Activated naive CD8-positive, alpha-beta T cell treated with anti-CD3 and anti-CD28 coated beads, Interleukin-2, amount 10 ng/mL, durations not matched to agents 7 days and 5 days (primary cell): ENCODE results near the gene AMN. TPM values are rescaled to one million over a fixed set of nuclear protein-coding genes. Genes with fewer than 3 reads are reported as not detected.

Experiments used
- ATAC-seq: fragments of 150-1000 bp; cut with Tn5 transposase; one replicate; pipeline ENCODE4 v1.10.0; 2021; ENCODE audit warnings: low read depth, moderate library complexity
- POLR2A ChIA-PET: fragments of 350-600 bp; sonication (Branson Sonifier 250); formaldehyde crosslinking; loops from one replicate; lab custom pipeline; 2021; ENCODE audit warnings: antibody characterized with exemption; lab: Charles Lee
- DNase-seq: peaks from one replicate; pipeline ENCODE4 v3.0.0; 2021
- H3K27ac Mint-ChIP-seq: one replicate; pipeline ENCODE4 v1.8.0; 2022; ENCODE audit warnings: mild to moderate bottlenecking, mixed read lengths
- H3K27me3 Mint-ChIP-seq: one replicate; pipeline ENCODE4 v1.8.0; 2022; ENCODE audit warnings: mild to moderate bottlenecking, moderate library complexity, mixed read lengths
- H3K36me3 Mint-ChIP-seq: one replicate; pipeline ENCODE4 v1.8.0; 2021; ENCODE audit warnings: mild to moderate bottlenecking, mixed read lengths
- H3K4me1 Mint-ChIP-seq: one replicate; pipeline ENCODE4 v1.8.0; 2021; ENCODE audit warnings: mixed read lengths
- H3K4me3 Mint-ChIP-seq: one replicate; pipeline ENCODE4 v1.8.0; 2022; ENCODE audit warnings: mild to moderate bottlenecking, moderate library complexity, mixed read lengths
- H3K9me3 Mint-ChIP-seq: one replicate; pipeline ENCODE4 v1.8.0; 2021; ENCODE audit warnings: mixed read lengths
- total RNA-seq, 2 experiments: library from RNA; stranded (reverse); gene quantifications; one replicate each; pipeline ENCODE4 v1.2.3, GENCODE V29; 2021

The AMN gene
- total RNA-seq, 2 experiments from 2014 or later = 2.5 to 2.9 TPM

DNA sequence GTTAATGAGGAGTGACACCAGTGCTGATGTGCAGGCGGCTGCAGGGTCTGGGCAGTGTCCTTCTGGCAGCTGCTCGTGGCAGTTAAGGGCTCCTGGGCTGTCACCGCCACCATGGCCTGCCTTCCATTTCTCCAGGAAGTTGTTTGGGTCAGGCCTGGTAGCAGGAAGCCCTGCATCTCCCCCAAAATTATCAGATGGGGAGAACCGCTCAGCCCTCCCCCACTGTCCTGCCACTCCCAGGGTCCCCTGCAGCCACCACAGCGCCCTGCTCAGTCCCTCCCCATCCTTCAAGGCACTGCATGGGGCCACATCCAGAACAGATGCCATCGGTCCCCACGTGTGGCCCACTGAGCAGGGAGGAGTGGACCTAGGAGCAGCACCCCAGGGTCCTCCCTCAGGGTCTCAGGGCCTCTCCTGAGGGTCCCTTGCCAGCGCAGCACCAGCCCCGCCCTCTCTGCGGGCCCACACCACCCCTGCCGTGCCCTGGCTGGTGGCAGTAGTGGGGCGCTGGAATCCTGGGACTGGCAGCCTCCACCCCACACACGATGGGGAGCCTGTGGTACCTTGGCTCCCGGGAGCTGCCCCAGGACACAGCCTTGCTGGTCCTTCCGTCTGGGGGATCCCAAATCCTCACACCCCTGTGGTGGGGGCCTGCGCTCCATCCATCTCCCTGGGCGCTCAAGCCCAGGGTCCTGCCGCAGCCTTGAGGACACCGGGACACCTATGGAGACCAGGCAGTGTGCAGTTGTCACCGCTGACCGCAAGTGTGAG, 10.3 kb upstream of the AMN start:
- POLR2A ChIA-PET = no interaction called here
- DNase-seq (no peak), ATAC-seq (no peak)
- Mint-ChIP-seq H3K36me3 (peaks cover 5% of the 10 kb centered on the region), H3K27ac (no peak overlapping the region), H3K9me3 (no peaks in the 10 kb centered on the region), H3K4me1 (peaks cover under 1% of the 10 kb centered on the region), H3K27me3 (no peaks in the 10 kb centered on the region), H3K4me3 (no peak overlapping the region)

DNA sequence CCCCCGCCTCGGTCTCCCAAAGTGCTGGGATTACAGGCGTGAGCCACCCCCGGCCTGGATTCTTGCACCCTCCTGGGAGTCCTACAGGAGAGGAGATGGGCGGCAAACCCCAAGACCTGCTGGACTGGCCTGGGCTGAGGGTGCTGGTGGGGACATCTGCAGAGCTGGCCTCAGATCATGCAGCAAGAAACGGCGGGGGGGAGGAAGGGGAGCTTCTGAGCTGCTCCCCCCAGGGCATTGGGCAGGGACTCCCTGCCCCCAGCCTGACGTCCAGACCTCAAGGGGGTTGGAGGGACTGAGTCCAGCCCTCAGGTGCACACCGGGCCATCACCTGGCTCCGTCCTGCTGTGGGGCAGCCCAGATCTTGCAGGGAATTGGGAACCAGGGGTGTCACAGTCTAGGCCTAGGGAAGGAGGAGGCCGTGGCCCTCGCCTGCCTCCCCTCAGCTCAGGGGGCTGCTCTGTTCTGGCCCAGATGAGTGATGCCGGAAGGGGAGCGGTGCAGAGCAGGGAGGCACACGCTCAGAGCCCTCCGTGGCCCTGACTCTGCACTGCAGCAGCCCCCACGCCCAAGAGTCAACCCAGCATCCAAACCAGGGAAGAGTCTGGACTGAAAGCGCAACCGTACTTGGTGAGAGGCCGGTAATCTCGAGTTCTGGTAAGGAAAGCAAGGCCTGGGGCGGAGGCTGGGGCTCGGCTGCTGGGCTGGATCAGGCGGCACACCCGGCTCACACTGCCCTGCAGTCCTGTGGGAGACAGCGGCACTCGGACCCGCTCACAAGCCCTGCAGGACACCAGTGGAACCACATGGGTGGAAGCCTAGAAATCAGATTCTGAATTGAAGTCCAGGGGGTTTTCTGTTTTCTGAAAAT, 8.9 kb upstream of the AMN start:
- no peaks in the 10 kb centered on the region for H3K9me3 Mint-ChIP-seq
- peaks cover 2% of the 10 kb centered on the region for H3K4me1 Mint-ChIP-seq
- POLR2A ChIA-PET = no interaction called here
- DNase-seq (no peak), ATAC-seq (no peak)
- no peak overlapping the region for H3K27ac Mint-ChIP-seq
- no peaks in the 10 kb centered on the region for H3K36me3 Mint-ChIP-seq
- no peaks in the 10 kb centered on the region for H3K27me3 Mint-ChIP-seq
- no peak overlapping the region for H3K4me3 Mint-ChIP-seq

DNA sequence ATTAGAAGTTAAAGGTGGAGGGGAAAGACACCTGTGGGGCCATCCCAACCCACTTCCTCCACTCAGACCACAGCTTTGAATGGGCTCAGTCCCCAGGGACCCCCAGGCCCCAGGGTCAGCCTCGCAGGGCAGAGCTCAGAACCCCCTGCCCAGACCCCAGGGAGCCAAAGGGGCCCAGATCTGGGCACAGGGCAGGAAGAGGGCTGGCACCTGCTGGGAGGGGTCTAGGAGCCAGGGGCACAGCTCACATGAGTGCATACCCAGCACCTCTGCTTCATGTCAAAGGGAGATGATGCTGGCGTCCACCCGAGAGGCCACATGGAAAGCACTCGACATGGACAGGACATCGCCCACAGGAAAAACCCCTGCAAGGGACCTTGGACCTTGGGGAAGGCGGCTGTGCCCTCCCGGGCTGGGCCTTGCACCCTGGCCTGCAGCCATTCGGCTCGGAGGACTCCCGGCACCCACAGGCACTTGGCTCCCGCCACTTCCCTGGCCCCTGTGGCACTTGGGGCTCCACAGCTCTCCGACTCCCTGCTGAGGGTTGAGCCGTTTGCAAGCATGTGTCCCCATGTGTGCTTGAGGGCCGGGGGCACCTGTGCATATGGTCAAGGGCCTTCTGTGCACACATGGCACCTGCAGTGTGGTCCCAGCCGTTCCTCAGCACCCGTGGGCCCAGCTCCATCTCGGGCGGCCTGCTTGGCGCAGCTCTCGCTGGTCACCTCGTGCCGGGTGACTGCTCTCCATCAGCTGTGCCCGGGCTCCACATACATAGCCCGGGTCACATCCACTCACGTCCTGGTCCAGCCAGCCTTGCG, 7.8 kb upstream of the AMN start:
- Mint-ChIP-seq H3K9me3 (no peaks in the 10 kb centered on the region), H3K4me3 (no peak overlapping the region), H3K27me3 (no peaks in the 10 kb centered on the region), H3K4me1 (peaks cover 2% of the 10 kb centered on the region), H3K36me3 (no peaks in the 10 kb centered on the region), H3K27ac (no peak overlapping the region)
- ATAC-seq (no peak), DNase-seq (no peak)
- POLR2A ChIA-PET = interaction anchor here (1.4 kb wide), 1 partner anchor 220 kb away, joined by 3 read pairs; no protein-coding TSS in a partner anchor

DNA sequence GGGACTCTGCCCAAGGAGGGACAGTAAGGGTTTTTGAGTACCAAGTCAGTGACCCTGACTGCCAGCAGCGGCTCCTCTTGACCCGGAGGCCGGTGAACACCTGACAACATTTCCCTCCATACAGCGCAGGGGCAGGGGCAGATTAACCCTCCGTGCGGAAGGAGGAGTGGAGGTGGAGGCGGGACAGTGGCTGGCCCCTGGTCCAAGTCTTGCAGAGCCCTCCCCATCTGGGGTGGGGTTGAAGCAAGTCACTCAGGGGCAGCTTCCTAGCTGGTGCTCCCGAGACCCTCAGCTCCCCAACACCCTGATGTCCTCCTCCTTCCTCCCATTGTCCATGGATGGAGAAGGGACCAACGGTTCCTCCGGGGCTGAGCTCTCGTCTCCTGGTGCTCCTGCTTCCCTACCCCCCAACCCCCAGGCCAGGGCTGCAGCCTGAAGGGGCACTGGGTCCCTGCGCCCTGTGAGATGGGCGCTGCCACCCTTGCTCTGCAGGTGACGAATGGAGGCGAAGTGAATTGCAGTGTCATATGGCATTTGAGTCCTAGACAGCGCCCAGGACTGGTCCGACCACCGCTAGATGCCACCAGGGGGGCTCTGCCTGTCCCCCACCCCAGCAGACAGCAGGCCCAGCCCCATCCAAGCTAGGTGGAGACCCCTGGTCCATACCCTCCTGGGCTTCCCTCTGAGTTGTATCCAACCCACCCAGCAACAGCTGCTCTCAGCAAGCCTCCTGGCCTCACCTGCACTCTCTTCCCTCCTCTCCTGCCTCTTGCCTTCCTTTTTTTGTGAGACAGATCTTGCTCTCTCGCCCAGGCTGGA, 7.0 kb upstream of the AMN start:
- Mint-ChIP-seq H3K4me1 (peaks cover 2% of the 10 kb centered on the region), H3K36me3 (no peaks in the 10 kb centered on the region), H3K27me3 (no peaks in the 10 kb centered on the region), H3K27ac (peak overlapping the region; percentile 39), H3K4me3 (no peak overlapping the region), H3K9me3 (no peaks in the 10 kb centered on the region)
- ATAC-seq (no peak), DNase-seq (no peak)
- POLR2A ChIA-PET = interaction anchor here (0.5 to 1.4 kb wide), 2 partner anchors 133 to 221 kb away, joined by 3 read pairs; no protein-coding TSS in a partner anchor

DNA sequence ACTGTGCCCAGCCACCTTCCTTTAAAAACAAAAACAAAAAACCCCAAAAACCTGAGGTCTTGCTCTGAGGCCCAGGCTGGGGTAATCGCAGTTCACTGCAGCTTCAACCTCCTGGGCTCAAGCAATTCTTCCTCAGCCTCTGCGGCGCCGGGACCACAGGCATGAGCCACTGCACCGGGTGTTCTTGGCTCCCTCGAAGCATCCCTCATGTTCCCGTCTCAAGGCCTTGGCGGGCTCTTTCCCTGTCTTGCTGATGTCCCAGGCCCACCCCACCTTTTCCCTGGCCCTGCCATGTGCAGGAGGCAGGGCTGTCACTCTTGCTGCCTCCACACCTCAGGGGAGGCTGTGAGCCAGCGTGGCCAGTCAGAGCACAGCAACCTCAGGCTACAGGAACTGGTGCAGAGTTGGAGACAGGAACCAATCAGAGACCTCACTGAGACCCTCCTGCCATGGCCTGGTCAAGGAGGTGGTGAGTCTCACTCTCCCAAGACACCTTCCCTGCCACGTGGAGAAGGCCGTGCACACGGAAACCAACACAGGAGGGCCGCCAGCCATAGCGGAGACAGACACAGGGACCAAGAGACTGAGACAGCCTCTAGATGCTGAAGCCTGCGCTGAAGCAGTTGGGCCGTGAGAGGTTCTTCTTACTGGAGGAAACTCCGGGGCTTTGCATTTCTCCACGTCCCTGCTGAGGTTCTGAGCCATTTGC, 6.0 kb upstream of the AMN start:
- no peak for DNase-seq
- no peak for ATAC-seq
- H3K27ac Mint-ChIP-seq = no peak overlapping the region
- no peaks in the 10 kb centered on the region for H3K36me3 Mint-ChIP-seq
- H3K4me1 Mint-ChIP-seq = peaks cover 2% of the 10 kb centered on the region
- no peaks in the 10 kb centered on the region for H3K9me3 Mint-ChIP-seq
- H3K4me3 Mint-ChIP-seq = no peak overlapping the region
- POLR2A ChIA-PET = no interaction called here
- H3K27me3 Mint-ChIP-seq = no peaks in the 10 kb centered on the region

DNA sequence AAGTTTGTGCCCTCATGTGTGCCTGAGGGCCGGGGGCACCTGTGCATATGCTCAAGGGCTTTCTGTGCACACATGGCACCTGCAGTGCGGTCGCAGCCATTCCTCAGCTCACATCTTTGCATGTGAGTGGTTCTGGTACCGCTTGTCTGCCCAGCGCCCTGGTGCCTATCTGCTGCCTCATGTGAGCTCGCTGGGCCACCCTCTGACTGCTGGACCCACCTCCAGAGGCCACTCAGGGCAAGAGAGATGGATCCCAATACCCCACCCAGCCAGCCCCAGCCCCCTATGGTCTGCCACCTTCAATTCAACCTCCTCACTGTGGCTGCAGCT, 5.4 kb upstream of the AMN start:
- Mint-ChIP-seq H3K27me3 (no peaks in the 10 kb centered on the region), H3K4me3 (no peak overlapping the region), H3K36me3 (no peaks in the 10 kb centered on the region), H3K9me3 (no peaks in the 10 kb centered on the region), H3K27ac (no peak overlapping the region), H3K4me1 (peaks cover 2% of the 10 kb centered on the region)
- POLR2A ChIA-PET = no interaction called here
- ATAC-seq = no peak
- DNase-seq = no peak

DNA sequence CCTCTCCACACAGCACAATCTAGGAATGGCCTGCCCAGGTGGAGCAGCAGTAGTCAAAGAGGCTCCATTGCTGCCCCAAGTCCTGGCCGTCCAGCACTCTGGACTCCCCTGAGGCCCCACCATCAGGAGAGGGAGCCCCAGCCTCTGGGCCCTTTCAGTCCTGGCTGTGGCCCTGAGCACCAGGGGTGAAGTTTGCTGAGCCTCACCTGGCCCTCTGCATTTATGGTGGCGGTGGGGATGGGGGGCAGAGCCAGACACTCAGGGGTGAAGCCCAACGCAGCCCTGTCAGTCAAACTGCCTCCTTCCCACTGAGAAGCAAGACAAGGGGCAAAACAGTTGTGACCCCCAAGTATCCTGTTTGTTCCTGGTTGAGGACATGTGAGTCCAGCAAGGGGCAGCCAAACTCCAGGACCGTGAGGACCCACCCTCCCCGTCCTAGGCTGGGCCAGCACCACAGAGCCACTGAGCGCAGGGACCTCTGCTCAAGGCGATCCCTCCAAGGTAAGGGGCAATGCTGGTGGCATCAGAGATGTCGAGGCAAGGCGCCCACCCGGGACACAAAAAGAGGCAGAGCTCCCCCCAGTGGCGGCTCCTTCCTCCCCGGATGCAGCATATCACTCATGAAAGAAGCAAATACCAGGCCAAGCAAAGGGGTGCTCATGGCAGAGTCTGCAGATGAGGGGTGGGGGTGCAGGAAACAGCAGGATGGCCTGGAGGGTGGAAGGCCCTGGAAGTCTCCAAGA, 4.8 kb upstream of the AMN start:
- ATAC-seq = peak; percentile 65
- H3K36me3 Mint-ChIP-seq = no peaks in the 10 kb centered on the region

DNA sequence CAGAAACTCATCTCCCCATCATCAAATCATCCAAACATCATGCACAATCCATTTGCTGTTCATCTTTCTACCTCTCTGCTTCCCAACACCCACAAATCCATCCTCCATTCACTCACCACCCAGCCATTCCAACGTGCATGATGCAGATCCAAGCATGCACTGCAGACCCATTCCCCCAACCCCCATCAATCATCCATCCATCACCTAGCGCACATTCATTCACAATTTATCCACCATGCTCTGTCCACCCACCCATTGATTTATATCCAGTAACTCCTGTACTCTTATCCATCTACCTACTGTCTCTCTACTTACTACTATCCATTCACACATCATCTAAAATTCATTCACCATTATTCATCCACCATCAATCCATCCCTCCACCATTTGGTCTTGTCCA, 4.0 kb upstream of the AMN start:
- Mint-ChIP-seq H3K36me3 (no peaks in the 10 kb centered on the region), H3K27ac (no peak overlapping the region), H3K9me3 (no peaks in the 10 kb centered on the region), H3K4me1 (peaks cover 4% of the 10 kb centered on the region), H3K27me3 (peaks cover 3% of the 10 kb centered on the region), H3K4me3 (no peak overlapping the region)
- ATAC-seq = no peak
- POLR2A ChIA-PET = no interaction called here
- no peak for DNase-seq

More for the DNA sequence above, 4.8 kb upstream of the AMN start:
- H3K4me3 Mint-ChIP-seq = no peak overlapping the region
- H3K27ac Mint-ChIP-seq = no peak overlapping the region
- POLR2A ChIA-PET = no interaction called here
- H3K27me3 Mint-ChIP-seq = no peaks in the 10 kb centered on the region
- no peaks in the 10 kb centered on the region for H3K9me3 Mint-ChIP-seq
- peak; percentile 76 for DNase-seq
- H3K4me1 Mint-ChIP-seq = peaks cover 2% of the 10 kb centered on the region

DNA sequence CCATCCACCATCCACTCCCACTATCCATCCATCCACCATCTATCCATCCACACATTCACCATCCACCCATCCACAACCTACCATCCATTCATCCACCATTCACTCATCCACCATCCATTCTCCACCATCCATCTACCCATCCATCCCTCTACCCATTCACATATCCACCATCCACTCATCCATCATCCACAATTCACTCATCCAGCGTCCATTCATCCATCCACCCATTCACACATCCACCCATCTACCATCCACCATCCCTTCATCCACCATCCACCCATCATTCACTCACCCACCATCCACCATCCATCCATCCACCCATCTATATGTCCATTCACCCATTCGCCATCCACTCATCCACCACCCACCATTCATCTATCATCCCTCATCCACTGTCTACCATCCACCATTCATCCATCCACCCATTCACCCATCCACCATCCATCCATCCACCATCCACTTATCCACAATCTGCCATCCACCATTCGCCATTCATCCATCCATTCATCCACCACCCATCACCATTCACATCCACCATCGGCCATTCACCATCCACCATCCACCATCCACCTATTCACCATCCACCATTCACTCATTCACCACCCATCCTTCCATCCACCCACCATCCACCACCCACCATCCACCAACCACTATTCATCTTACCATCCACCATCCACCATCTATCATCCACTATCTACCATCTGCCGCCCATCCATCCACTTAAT, 2.0 kb upstream of the AMN start:
- ATAC-seq = no peak
- Mint-ChIP-seq H3K36me3 (no peaks in the 10 kb centered on the region), H3K4me1 (peaks cover 4% of the 10 kb centered on the region)

DNA sequence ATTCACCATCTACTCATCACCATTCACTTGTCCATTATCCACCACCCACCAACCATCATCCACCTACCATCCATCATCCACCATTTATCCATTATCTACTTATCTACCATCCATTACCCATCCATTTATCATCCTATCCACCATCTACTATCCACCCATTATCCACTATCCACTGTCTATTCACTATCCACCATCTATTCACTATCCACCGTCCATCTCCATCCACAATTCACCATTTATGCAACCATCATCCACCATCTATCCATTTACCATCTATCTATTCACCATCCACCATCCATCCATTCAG, 1.5 kb upstream of the AMN start:
- no peaks in the 10 kb centered on the region for H3K36me3 Mint-ChIP-seq
- H3K9me3 Mint-ChIP-seq = no peaks in the 10 kb centered on the region
- ATAC-seq = no peak
- no peak overlapping the region for H3K4me3 Mint-ChIP-seq
- peaks cover 4% of the 10 kb centered on the region for H3K4me1 Mint-ChIP-seq
- no peak for DNase-seq
- peaks cover 23% of the 10 kb centered on the region for H3K27me3 Mint-ChIP-seq
- no peak overlapping the region for H3K27ac Mint-ChIP-seq
- POLR2A ChIA-PET = no interaction called here

More for the DNA sequence above, 2.0 kb upstream of the AMN start:
- POLR2A ChIA-PET = no interaction called here
- no peak for DNase-seq
- H3K9me3 Mint-ChIP-seq = no peaks in the 10 kb centered on the region
- no peak overlapping the region for H3K27ac Mint-ChIP-seq
- H3K4me3 Mint-ChIP-seq = no peak overlapping the region
- peaks cover 18% of the 10 kb centered on the region for H3K27me3 Mint-ChIP-seq

DNA sequence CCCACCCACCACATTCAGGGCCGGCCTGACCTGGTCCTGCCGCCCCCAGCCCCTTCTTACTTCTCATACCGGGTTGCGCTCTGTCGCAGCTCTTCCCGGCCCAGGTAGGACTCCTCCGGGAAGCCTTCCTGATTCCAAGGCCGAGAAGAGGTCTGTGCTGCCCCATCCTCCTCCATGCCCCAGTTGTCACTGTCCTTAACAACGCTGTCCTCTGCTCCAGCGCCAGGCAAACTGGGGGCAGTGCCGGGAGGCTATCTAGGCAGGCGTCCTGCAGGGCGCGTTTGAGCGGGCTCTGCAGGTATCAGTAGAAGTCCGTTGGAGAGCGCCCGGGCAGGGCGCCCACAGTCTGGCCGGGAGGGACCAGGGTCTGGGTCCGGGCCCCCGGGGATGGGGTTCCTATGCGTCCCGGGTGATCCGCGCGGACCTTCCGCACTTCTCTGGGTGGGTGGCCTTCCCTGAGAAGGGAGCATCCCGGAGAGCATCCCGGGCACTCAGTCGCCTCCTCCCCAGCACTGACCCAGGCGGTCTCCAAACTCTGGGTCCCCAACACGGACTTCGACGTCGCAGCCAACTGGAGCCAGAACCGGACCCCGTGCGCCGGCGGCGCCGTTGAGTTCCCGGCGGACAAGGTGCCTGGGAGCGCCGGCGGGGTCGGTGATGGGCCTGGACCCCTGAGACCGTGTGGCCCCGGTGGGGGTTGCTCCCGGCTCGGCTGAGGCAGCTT, 900 bp downstream of the AMN start:
- no peaks in the 10 kb centered on the region for H3K9me3 Mint-ChIP-seq
- ATAC-seq (no peak), DNase-seq (no peak)
- no peak overlapping the region for H3K27ac Mint-ChIP-seq
- H3K4me1 Mint-ChIP-seq = peaks cover 2% of the 10 kb centered on the region
- H3K27me3 Mint-ChIP-seq = peaks cover 39% of the 10 kb centered on the region
- no peaks in the 10 kb centered on the region for H3K36me3 Mint-ChIP-seq
- POLR2A ChIA-PET = no interaction called here
- H3K4me3 Mint-ChIP-seq = peak overlapping the region; percentile 60
